ENCODE results near the gene FAM107A.
A peak's percentile ranks its signal among the peaks of the same experiment; 100 is the strongest.

FAM107A gene

GRCh38 chr3:58566398-58567250, 10.6 kb downstream of the FAM107A start:
- no peak for DNase-seq

- no peak for DNase-seq
Measured at GRCh38 chr3:58565621-58566397, 11.4 kb downstream of the FAM107A start.

- no peak for DNase-seq
Measured at GRCh38 chr3:58564456-58565160, 12.6 kb downstream of the FAM107A start.

GRCh38 chr3:58564054-58564453, 13.1 kb downstream of the FAM107A start:
- no peak for DNase-seq

GRCh38 chr3:58563386-58564035, 13.7 kb downstream of the FAM107A start:
- DNase-seq, result no peak

GRCh38 chr3:58562498-58562897, 14.7 kb downstream of the FAM107A start:
- no peak for DNase-seq

- peak; percentile 75 for DNase-seq
Measured at GRCh38 chr3:58560771-58561311, 16.4 kb downstream of the FAM107A start.

GRCh38 chr3:58559586-58559985, 17.6 kb downstream of the FAM107A start:
- no peak for DNase-seq

GRCh38 chr3:58557491-58557890, 19.7 kb downstream of the FAM107A start:
- DNase-seq, result no peak

- no peak for DNase-seq
Measured at GRCh38 chr3:58556761-58557221, 20.4 kb downstream of the FAM107A start.

- DNase-seq, result no peak
Measured at GRCh38 chr3:58556001-58556400, 21.2 kb downstream of the FAM107A start.

- no peak for DNase-seq
Measured at GRCh38 chr3:58555203-58555602, 22.0 kb downstream of the FAM107A start.

GRCh38 chr3:58553003-58553402, 24.2 kb downstream of the FAM107A start:
- DNase-seq, result no peak

- no peak for DNase-seq
Measured at GRCh38 chr3:58551636-58552180, 25.5 kb downstream of the FAM107A start.

- DNase-seq, result no peak
Measured at GRCh38 chr3:58544541-58544940, 32.6 kb downstream of the FAM107A start.

- DNase-seq, result no peak
Measured at GRCh38 chr3:58540176-58540858, 36.9 kb downstream of the FAM107A start.

GRCh38 chr3:58539626-58540025, 37.6 kb downstream of the FAM107A start:
- DNase-seq, result no peak

- no peak for DNase-seq
Measured at GRCh38 chr3:58537412-58538301, 39.5 kb downstream of the FAM107A start.

- DNase-seq, result no peak
Measured at GRCh38 chr3:58536501-58537411, 40.4 kb downstream of the FAM107A start, which contains the start of gene ACOX2. ACOX2 (minus strand) TSS chr3:58537190; CDS start chr3:58535106, 2,084 bp downstream.

Measured in amniotic stem cell (primary cell).